ENCODE measurements around the gene CCDC93. TPM values are rescaled to one million over a fixed set of nuclear protein-coding genes. Genes with fewer than 3 reads are reported as not detected.
A peak's percentile ranks its signal among the peaks of the same experiment; 100 is the strongest.

The CCDC93 gene
- total and polyA plus RNA-seq, 2 of the 4 experiments (the other 2 are of a cell fraction): 8.1 to 17.2 TPM

- no peak overlapping the region for H4K8ac ChIP-seq (ENCODE audit: low read depth in 2 of 2, low read length in 2 of 2)
- no peak overlapping the region for H3K56ac ChIP-seq (ENCODE audit: extremely low read depth, insufficient read depth, low read length)
- no peak overlapping the region for H2BK120ac ChIP-seq (ENCODE audit: low read depth, low read length)
- BruUV-seq (replicated peaks): no TSS peak
- no peak overlapping the region for H3K4ac ChIP-seq (ENCODE audit: low read depth, low read length)
- in situ Hi-C loops (cut with MboI; ENCODE audit: low sequenced_read_pairs) (no loop called here), dilution Hi-C loops (cut with HindIII; ENCODE audit: low sequenced_read_pairs, unreplicated experiment) (no loop called here), intact Hi-C loops (cut with micrococcal nuclease) (no loop called here)
- H3K79me1 ChIP-seq (ENCODE audit: low read depth in 1 of 2, low read length in 2 of 2): no peaks in the 10 kb centered on the region
- ChIA-PET CTCF (no interaction called here), POLR2A (ENCODE audit: unreplicated experiment) (no interaction called here)
- no peaks in the 10 kb centered on the region for H4K20me1 ChIP-seq (ENCODE audit: insufficient read depth, low read length)
- H4K5ac ChIP-seq (ENCODE audit: low read depth, low read length): no peak overlapping the region
- peaks cover 29% of the 10 kb centered on the region for H3K27me3 ChIP-seq (ENCODE audit: control insufficient read depth, insufficient read depth, low read length)
- H3K23ac ChIP-seq (ENCODE audit: low read depth, low read length): no peak overlapping the region
- H3K4me2 ChIP-seq (ENCODE audit: low read depth, low read length): no peak overlapping the region
- no peak overlapping the region for H3K4me3 ChIP-seq (ENCODE audit: insufficient read depth, low read depth, low read length)
- H4K91ac ChIP-seq (ENCODE audit: insufficient read depth, low read depth, low read length): no peak overlapping the region
- no peaks in the 10 kb centered on the region for H3K36me3 ChIP-seq (ENCODE audit: control insufficient read depth, insufficient read depth, low read length)
- DNase-seq: no peak
- no peak overlapping the region for H2AK5ac ChIP-seq (ENCODE audit: low read depth, low read length)
- H2BK20ac ChIP-seq (ENCODE audit: low read depth, low read length): no peak overlapping the region
- H3K4me1 ChIP-seq (ENCODE audit: control insufficient read depth, insufficient read depth, low read length): no peaks in the 10 kb centered on the region
- WGBS, 2 experiments (ENCODE audit: extremely low coverage in 2 of 2, insufficient read length in 1 of 2): no CpG with 5 or more reads among the region's 2 CpGs
- no peak overlapping the region for H3K9ac ChIP-seq (ENCODE audit: low read depth, low read length)
- H3K9me3 ChIP-seq (ENCODE audit: control insufficient read depth, insufficient read depth, low read length): no peaks in the 10 kb centered on the region
- H2BK15ac ChIP-seq (ENCODE audit: low read depth, low read length): no peak overlapping the region
- no peak overlapping the region for H2AK9ac ChIP-seq (replicated peaks; ENCODE audit: low read depth, low read length, poor library complexity)
- no peak overlapping the region for H2BK5ac ChIP-seq (ENCODE audit: low read depth, low read length, poor library complexity, severe bottlenecking)
- H3K18ac ChIP-seq (ENCODE audit: low read depth, low read length): no peak overlapping the region
- TF ChIP-seq POLR2A (IDR thresholded peaks at IDR 0.05; ENCODE audit: low read depth, low read length) (no peak), MAFK (IDR thresholded peaks at IDR 0.05; ENCODE audit: low read depth, low read length) (peak; percentile 63)
- H2AFZ ChIP-seq (replicated peaks; ENCODE audit: low read length, poor library complexity): no peak overlapping the region
- no peak for ATAC-seq (ENCODE audit: low read depth)
- no peaks in the 10 kb centered on the region for H3K9me1 ChIP-seq (ENCODE audit: insufficient read depth, low read length)
- H3K27ac ChIP-seq (ENCODE audit: insufficient read depth, low read length): no peak overlapping the region
- no peak overlapping the region for H3K14ac ChIP-seq (replicated peaks; ENCODE audit: low read depth, low read length)
Observed at GRCh38 chr2:118052474-118052873, 38.6 kb upstream of the CCDC93 start.

Data from IMR-90 (cell line).